ENCODE measurements around the gene COPG1.

DNA sequence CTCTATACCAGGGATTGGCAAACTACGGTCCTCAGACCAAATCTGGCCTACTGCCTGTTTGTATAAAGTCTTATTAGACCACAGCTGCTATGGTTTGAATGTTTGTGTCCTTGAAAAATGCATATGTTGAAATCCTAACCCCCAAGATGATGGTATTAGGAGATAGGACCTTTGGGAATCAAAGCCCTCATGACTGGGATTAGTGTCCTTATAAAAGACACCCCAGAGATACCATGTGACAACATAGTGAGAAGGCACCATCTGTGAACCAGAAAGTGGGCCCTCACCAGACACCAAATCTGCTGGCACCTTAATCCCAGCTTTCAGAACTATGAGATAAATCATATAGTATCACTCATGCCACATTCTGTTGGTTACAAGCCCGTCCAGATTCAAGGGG is 36.7 kb downstream of the COPG1 start:
- TF ChIP-seq CTCF (conservative IDR thresholded peaks at IDR 0.05) (no peak), ZFX (IDR thresholded peaks at IDR 0.05) (no peak)
